Measurements from ENCODE around the gene TBC1D8. TPM values are rescaled to one million over a fixed set of nuclear protein-coding genes. Genes with fewer than 3 reads are reported as not detected.

TBC1D8 gene
- total and polyA plus RNA-seq, 4 experiments from 2014 or later: 0.15 to 2.4 (median 1.5) TPM

- Histone ChIP-seq H3K9me3 (ENCODE audit: control insufficient read depth in 1 of 2, low read length in 2 of 2) (no peaks in the 10 kb centered on the region), H3K4me1 (ENCODE audit: insufficient read depth, low read length) (no peaks in the 10 kb centered on the region), H3K27me3 (ENCODE audit: insufficient read depth, low read length) (no peaks in the 10 kb centered on the region), H3K4me3 (ENCODE audit: low read length in 2 of 2) (no peak overlapping the region), H3K27ac (ENCODE audit: low read depth, low read length) (no peak overlapping the region), H3K36me3 (ENCODE audit: insufficient read depth, low read length) (no peaks in the 10 kb centered on the region)
- Mint-ChIP-seq H3K36me3 (no peaks in the 10 kb centered on the region), H3K27ac (no peak overlapping the region), H3K4me3 (no peak overlapping the region), H3K4me1 (peaks cover 0 to 5% (median 4%) of the 10 kb centered on the region in 4 donors), H3K9me3 (no peaks in the 10 kb centered on the region), H3K27me3 (peaks cover 2 to 3% of the 10 kb centered on the region in 2 donors)
- ChIA-PET CTCF (ENCODE audit: partially characterized antibody) (interaction anchor here (0.7 kb wide), 1 partner anchor 13 kb away, joined by 3 read pairs; no protein-coding TSS in a partner anchor), POLR2A (ENCODE audit: partially characterized antibody) (no interaction called here)
- DNase-seq: no peak
- intact Hi-C loops (cut with micrococcal nuclease): no loop called here
Measured at GRCh38 chr2:100967716-100968115, 183.5 kb downstream of the TBC1D8 start.

DNA sequence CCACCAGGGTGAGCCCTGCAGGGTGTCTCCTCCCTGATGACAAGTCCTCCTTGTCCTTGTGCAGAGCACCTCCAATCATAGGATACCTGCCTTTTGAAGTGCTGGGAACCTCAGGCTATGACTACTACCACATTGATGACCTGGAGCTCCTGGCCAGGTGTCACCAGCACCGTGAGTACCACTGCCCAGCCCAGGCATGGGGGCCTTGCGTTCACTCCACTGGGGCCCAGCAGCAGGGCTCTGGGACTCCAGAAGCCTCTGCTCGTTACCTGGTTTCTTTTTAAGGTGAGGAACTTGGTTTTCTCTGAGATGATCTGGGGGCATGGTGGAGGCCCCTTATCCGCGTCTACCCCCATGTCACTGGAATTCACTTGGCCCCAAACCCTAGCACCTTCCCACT lies 185.6 kb downstream of the TBC1D8 start:
- DNase-seq: no peak
- Histone ChIP-seq H3K27ac (ENCODE audit: low read depth, low read length) (no peak overlapping the region), H3K4me1 (ENCODE audit: insufficient read depth, low read length) (no peaks in the 10 kb centered on the region), H3K9me3 (ENCODE audit: control insufficient read depth in 1 of 2, low read length in 2 of 2) (no peaks in the 10 kb centered on the region), H3K27me3 (ENCODE audit: insufficient read depth, low read length) (no peaks in the 10 kb centered on the region), H3K36me3 (ENCODE audit: insufficient read depth, low read length) (no peaks in the 10 kb centered on the region), H3K4me3 (ENCODE audit: low read length in 2 of 2) (no peak overlapping the region)
- ChIA-PET CTCF (ENCODE audit: partially characterized antibody) (no interaction called here), POLR2A (ENCODE audit: partially characterized antibody) (no interaction called here)
- Mint-ChIP-seq H3K27ac (no peak overlapping the region), H3K27me3 (peaks cover 0 to 2% of the 10 kb centered on the region in 2 donors), H3K4me3 (no peak overlapping the region), H3K4me1 (peaks cover 0 to 5% (median 4%) of the 10 kb centered on the region in 4 donors), H3K9me3 (no peaks in the 10 kb centered on the region), H3K36me3 (no peaks in the 10 kb centered on the region)
- intact Hi-C loops (cut with micrococcal nuclease): no loop called here

DNA sequence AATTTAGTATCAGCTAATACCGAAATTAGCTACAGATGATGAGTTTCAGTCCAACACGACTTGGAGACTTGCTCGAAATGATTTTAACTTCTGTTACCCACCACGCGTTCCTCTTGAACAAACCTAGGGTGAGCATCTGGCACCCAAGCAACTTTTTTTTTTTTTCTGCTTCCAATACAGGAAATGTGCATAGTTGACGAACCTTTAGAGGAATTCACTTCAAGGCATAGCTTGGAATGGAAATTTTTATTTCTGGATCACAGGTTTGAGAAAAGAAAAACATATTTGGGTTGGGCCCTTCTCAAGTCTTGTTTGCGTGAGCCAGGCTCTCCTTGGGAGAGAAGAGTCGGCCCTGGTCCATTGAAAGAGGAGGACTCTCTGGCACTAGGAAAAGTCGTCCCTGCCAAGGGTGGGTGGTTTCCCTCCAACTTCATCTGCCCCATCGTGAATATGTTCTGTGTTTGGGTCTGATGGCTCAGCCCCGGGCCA lies 186.5 kb downstream of the TBC1D8 start:
- peaks cover 0 to under 1% of the 10 kb centered on the region in 2 donors for H3K27me3 Mint-ChIP-seq

DNA sequence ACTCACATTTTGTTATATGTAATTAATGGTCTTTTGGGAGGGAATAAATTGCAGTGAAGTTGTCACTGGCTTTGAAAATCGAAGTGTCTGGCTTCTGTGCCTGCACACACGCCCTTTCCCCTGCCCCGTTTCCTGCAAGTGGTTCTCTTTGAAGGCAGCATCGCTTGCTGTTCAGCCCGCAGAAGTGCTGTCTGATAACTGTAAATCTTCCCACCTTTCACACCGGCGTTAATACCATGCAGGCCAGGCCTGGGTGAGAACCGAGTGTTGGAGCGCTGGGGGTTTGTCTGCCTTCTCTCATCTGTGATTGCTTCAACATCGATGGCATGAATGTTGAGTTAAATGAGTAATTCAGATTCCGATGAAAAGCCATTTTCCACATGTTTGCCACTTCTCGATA lies 187.0 kb downstream of the TBC1D8 start:
- CTCF ChIA-PET (ENCODE audit: partially characterized antibody): no interaction called here
- no peak overlapping the region for H3K4me3 ChIP-seq (ENCODE audit: low read length in 2 of 2)
- no peak for DNase-seq

More for the DNA sequence above, 186.5 kb downstream of the TBC1D8 start:
- H3K27ac ChIP-seq (ENCODE audit: low read depth, low read length): no peak overlapping the region
- Mint-ChIP-seq H3K36me3 (no peaks in the 10 kb centered on the region), H3K4me1 (peaks cover 0 to 5% (median 4%) of the 10 kb centered on the region in 4 donors), H3K4me3 (no peak overlapping the region), H3K9me3 (no peaks in the 10 kb centered on the region), H3K27ac (no peak overlapping the region)
- H3K27me3 ChIP-seq (ENCODE audit: insufficient read depth, low read length): no peaks in the 10 kb centered on the region
- ChIA-PET CTCF (ENCODE audit: partially characterized antibody) (no interaction called here), POLR2A (ENCODE audit: partially characterized antibody) (no interaction called here)
- no peaks in the 10 kb centered on the region for H3K36me3 ChIP-seq (ENCODE audit: insufficient read depth, low read length)
- intact Hi-C loops (cut with micrococcal nuclease): no loop called here
- H3K4me3 ChIP-seq (ENCODE audit: low read length in 2 of 2): no peak overlapping the region
- H3K9me3 ChIP-seq (ENCODE audit: control insufficient read depth in 1 of 2, low read length in 2 of 2): no peaks in the 10 kb centered on the region
- no peak for DNase-seq
- H3K4me1 ChIP-seq (ENCODE audit: insufficient read depth, low read length): no peaks in the 10 kb centered on the region

GRCh38 chr2:100963026-100963375 lies 188.2 kb downstream of the TBC1D8 start:
- ChIA-PET CTCF (ENCODE audit: partially characterized antibody) (no interaction called here), POLR2A (ENCODE audit: partially characterized antibody) (interaction anchor here (1.3 kb wide), 1 partner anchor 39 kb away, joined by 3 read pairs; no protein-coding TSS in a partner anchor)
- H3K4me3 Mint-ChIP-seq: no peak overlapping the region
- DNase-seq: no peak
- intact Hi-C loops (cut with micrococcal nuclease): no loop called here
- no peak overlapping the region for H3K27ac ChIP-seq (ENCODE audit: low read depth, low read length)
- H3K9me3 ChIP-seq (ENCODE audit: control insufficient read depth in 1 of 2, low read length in 2 of 2): no peaks in the 10 kb centered on the region
- H3K36me3 Mint-ChIP-seq: no peaks in the 10 kb centered on the region
- no peaks in the 10 kb centered on the region for H3K27me3 ChIP-seq (ENCODE audit: insufficient read depth, low read length)
- H3K4me1 ChIP-seq (ENCODE audit: insufficient read depth, low read length): no peaks in the 10 kb centered on the region
- H3K9me3 Mint-ChIP-seq: no peaks in the 10 kb centered on the region
- no peaks in the 10 kb centered on the region for H3K27me3 Mint-ChIP-seq
- no peak overlapping the region for H3K27ac Mint-ChIP-seq
- H3K4me3 ChIP-seq (ENCODE audit: low read length in 2 of 2): no peak overlapping the region
- H3K36me3 ChIP-seq (ENCODE audit: insufficient read depth, low read length): no peaks in the 10 kb centered on the region
- H3K4me1 Mint-ChIP-seq: peaks cover 0 to 5% (median 5%) of the 10 kb centered on the region in 4 donors

More for the DNA sequence above, 187.0 kb downstream of the TBC1D8 start:
- Histone ChIP-seq H3K27me3 (ENCODE audit: insufficient read depth, low read length) (no peaks in the 10 kb centered on the region), H3K36me3 (ENCODE audit: insufficient read depth, low read length) (no peaks in the 10 kb centered on the region), H3K4me1 (ENCODE audit: insufficient read depth, low read length) (no peaks in the 10 kb centered on the region), H3K9me3 (ENCODE audit: control insufficient read depth in 1 of 2, low read length in 2 of 2) (no peaks in the 10 kb centered on the region), H3K27ac (ENCODE audit: low read depth, low read length) (no peak overlapping the region)
- intact Hi-C loops (cut with micrococcal nuclease): no loop called here
- Mint-ChIP-seq H3K36me3 (no peaks in the 10 kb centered on the region), H3K4me1 (peaks cover 0 to 5% (median 5%) of the 10 kb centered on the region in 4 donors), H3K27ac (peak overlapping the region in 1 of 7 donors; percentile 31), H3K9me3 (no peaks in the 10 kb centered on the region), H3K4me3 (no peak overlapping the region), H3K27me3 (no peaks in the 10 kb centered on the region)
- POLR2A ChIA-PET (ENCODE audit: partially characterized antibody): no interaction called here

DNA sequence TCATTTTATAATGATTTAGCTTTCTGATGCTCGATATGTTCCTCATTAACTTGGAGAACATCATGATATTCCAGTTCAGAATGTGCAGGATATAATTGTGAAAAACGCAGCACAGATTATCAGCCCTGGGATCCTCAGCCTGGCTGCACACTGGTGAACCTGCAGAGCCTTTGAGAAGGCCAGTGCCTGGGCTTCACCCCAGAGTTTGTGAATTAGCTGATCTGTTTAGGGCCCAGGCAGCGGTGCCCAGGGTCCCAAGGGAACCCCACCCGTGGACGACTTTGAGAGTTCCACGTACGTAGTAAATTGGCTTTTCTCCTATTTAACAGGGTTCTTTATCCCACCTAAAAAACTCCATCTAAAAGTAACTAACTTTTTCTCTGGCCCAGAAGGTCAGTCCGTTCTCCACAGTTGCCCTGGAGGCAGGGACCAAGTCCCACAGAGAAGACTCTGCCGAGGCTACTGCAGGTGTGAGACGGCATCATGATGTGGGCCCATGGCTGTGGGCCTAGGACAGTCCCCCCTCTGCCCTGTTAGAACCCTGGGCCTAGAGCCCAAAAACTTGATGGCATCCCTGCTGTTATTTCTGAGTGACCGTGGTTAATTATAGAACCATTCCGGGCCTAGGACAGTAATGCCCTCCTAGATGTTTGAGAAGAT lies 188.7 kb downstream of the TBC1D8 start:
- Mint-ChIP-seq H3K4me1 (peaks cover 0 to 5% (median 5%) of the 10 kb centered on the region in 4 donors), H3K9me3 (no peaks in the 10 kb centered on the region), H3K27ac (no peak overlapping the region), H3K27me3 (no peaks in the 10 kb centered on the region), H3K36me3 (no peaks in the 10 kb centered on the region), H3K4me3 (no peak overlapping the region)
- H3K4me1 ChIP-seq (ENCODE audit: insufficient read depth, low read length): no peaks in the 10 kb centered on the region
- H3K27me3 ChIP-seq (ENCODE audit: insufficient read depth, low read length): no peaks in the 10 kb centered on the region
- no peaks in the 10 kb centered on the region for H3K36me3 ChIP-seq (ENCODE audit: insufficient read depth, low read length)
- intact Hi-C loops (cut with micrococcal nuclease): no loop called here
- H3K27ac ChIP-seq (ENCODE audit: low read depth, low read length): no peak overlapping the region
- DNase-seq: no peak
- no peak overlapping the region for H3K4me3 ChIP-seq (ENCODE audit: low read length in 2 of 2)
- ChIA-PET CTCF (ENCODE audit: partially characterized antibody) (no interaction called here), POLR2A (ENCODE audit: partially characterized antibody) (interaction anchor here (1.3 kb wide), 1 partner anchor 38 kb away, joined by 3 read pairs; no protein-coding TSS in a partner anchor)
- H3K9me3 ChIP-seq (ENCODE audit: control insufficient read depth in 1 of 2, low read length in 2 of 2): no peaks in the 10 kb centered on the region

- H3K9me3 Mint-ChIP-seq: peaks cover 0 to 2% (median 0%) of the 10 kb centered on the region in 8 donors
- intact Hi-C loops (cut with micrococcal nuclease): no loop called here
- peaks cover 0 to 6% (median 5%) of the 10 kb centered on the region in 4 donors for H3K4me1 Mint-ChIP-seq
- Histone ChIP-seq H3K4me1 (ENCODE audit: insufficient read depth, low read length) (no peaks in the 10 kb centered on the region), H3K9me3 (ENCODE audit: control insufficient read depth in 1 of 2, low read length in 2 of 2) (no peaks in the 10 kb centered on the region), H3K27me3 (ENCODE audit: insufficient read depth, low read length) (no peaks in the 10 kb centered on the region), H3K27ac (ENCODE audit: low read depth, low read length) (no peak overlapping the region), H3K36me3 (ENCODE audit: insufficient read depth, low read length) (no peaks in the 10 kb centered on the region), H3K4me3 (ENCODE audit: low read length in 2 of 2) (no peak overlapping the region)
- ChIA-PET POLR2A (ENCODE audit: partially characterized antibody) (no interaction called here), CTCF (ENCODE audit: partially characterized antibody) (no interaction called here)
- no peak overlapping the region for H3K27ac Mint-ChIP-seq
- no peaks in the 10 kb centered on the region for H3K27me3 Mint-ChIP-seq
- no peaks in the 10 kb centered on the region for H3K36me3 Mint-ChIP-seq
- H3K4me3 Mint-ChIP-seq: no peak overlapping the region
- DNase-seq: no peak
Measured at GRCh38 chr2:100960688-100961087, 190.5 kb downstream of the TBC1D8 start.

All from CD4-positive, alpha-beta memory T cell (primary cell).